ENCODE results near the gene SPCS1.

SPCS1 gene

DNA sequence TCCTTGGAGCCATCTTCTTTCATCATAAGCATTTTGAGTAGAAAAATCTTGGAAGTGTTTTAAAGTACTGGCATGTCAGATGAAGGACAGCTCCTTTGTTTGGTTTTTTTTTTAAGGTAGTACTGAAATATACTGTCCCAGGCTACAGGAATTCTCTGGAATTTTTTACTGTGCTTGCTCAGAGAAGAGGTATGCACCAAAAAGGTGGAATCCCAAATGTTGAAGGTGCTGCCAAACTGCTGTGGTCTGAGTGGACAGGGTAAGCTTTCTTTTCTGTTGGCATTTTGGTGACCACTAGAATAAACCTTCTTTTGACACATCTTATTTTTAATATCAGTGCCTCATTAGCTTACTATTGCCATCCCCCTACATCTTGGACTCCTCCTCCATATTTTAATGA lies 12.8 kb upstream of the SPCS1 start:
- Histone ChIP-seq H3K9me3 (ENCODE audit: insufficient read depth, low read length, severe bottlenecking) (no peaks in the 10 kb centered on the region), H3K4me2 (ENCODE audit: insufficient read depth, low read length) (no peak overlapping the region), H3K4me1 (ENCODE audit: insufficient read depth, low read length) (peaks cover 9% of the 10 kb centered on the region; the same call in 1 of the 2 replicates), H2AFZ (ENCODE audit: low read depth, low read length) (no peak overlapping the region), H3K27ac (ENCODE audit: low read length) (no peak overlapping the region), H4K20me1 (ENCODE audit: insufficient read depth, low read length) (peaks cover 32% of the 10 kb centered on the region; the same call in 1 of the 2 replicates), H3K79me2 (ENCODE audit: insufficient read depth, low read length) (peaks cover 26% of the 10 kb centered on the region), H3K9ac (ENCODE audit: low read depth, low read length) (no peak overlapping the region), H3K4me3 (ENCODE audit: low read depth in 1 of 2, low read length in 2 of 2) (no peak overlapping the region), H3K36me3 (ENCODE audit: insufficient read depth, low read length) (peaks cover 97% of the 10 kb centered on the region), H3K27me3 (ENCODE audit: insufficient read depth, low read length, poor library complexity) (no peaks in the 10 kb centered on the region)
- DNase-seq (no peak), ATAC-seq (ENCODE audit: insufficient read depth, low read depth) (no peak)
- TF ChIP-seq EZH2 (IDR thresholded peaks at IDR 0.05; ENCODE audit: borderline replicate concordance, low read depth, low read length, severe bottlenecking): no peak
- TF ChIP-seq, protein P1, sequence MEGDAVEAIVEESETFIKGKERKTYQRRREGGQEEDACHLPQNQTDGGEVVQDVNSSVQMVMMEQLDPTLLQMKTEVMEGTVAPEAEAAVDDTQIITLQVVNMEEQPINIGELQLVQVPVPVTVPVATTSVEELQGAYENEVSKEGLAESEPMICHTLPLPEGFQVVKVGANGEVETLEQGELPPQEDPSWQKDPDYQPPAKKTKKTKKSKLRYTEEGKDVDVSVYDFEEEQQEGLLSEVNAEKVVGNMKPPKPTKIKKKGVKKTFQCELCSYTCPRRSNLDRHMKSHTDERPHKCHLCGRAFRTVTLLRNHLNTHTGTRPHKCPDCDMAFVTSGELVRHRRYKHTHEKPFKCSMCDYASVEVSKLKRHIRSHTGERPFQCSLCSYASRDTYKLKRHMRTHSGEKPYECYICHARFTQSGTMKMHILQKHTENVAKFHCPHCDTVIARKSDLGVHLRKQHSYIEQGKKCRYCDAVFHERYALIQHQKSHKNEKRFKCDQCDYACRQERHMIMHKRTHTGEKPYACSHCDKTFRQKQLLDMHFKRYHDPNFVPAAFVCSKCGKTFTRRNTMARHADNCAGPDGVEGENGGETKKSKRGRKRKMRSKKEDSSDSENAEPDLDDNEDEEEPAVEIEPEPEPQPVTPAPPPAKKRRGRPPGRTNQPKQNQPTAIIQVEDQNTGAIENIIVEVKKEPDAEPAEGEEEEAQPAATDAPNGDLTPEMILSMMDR (IDR thresholded peaks at IDR 0.05; ENCODE audit: borderline replicate concordance, extremely low read depth, low read length, poor library complexity, severe bottlenecking): no peak

DNA sequence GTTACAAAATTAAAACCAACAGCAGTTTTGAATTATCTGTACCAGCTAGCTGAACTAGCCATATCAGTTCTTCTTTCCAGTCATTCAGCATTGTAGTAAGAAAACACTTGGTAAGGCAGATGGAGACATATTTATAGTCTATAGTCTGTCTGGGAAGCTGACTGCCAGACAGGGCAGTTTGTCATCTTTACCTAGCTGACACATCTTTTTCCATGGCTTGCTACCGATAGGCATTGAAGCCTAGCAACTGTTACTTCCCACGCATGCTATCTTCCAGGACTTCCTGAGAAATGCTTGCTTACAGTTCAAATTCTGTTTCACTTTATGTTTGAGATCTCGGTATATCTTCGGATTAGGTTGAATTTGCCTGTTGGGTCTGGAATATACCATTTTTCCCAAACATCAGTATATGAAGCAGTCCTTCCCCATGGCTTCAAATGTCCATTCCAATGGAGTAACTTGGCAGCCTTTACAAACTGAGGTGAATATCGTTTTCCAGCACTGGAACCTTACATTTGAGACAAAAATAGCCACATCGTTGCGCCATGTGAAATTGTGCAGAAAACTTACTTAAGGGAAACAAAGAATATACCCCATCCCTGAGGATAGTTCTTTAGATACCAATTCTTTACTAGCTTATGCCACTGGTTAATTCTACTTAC lies 11.2 kb upstream of the SPCS1 start:
- Histone ChIP-seq H2AFZ (ENCODE audit: low read depth, low read length) (no peak overlapping the region), H3K9me3 (ENCODE audit: insufficient read depth, low read length, severe bottlenecking) (no peaks in the 10 kb centered on the region), H3K4me2 (ENCODE audit: insufficient read depth, low read length) (no peak overlapping the region), H3K36me3 (ENCODE audit: insufficient read depth, low read length) (peaks cover 83% of the 10 kb centered on the region), H3K27ac (ENCODE audit: low read length) (no peak overlapping the region), H4K20me1 (ENCODE audit: insufficient read depth, low read length) (peaks cover 22% of the 10 kb centered on the region; the same call in 1 of the 2 replicates), H3K27me3 (ENCODE audit: insufficient read depth, low read length, poor library complexity) (no peaks in the 10 kb centered on the region), H3K4me1 (ENCODE audit: insufficient read depth, low read length) (no peaks in the 10 kb centered on the region; the same call in 1 of the 2 replicates), H3K79me2 (ENCODE audit: insufficient read depth, low read length) (peaks cover 10% of the 10 kb centered on the region), H3K4me3 (ENCODE audit: low read depth in 1 of 2, low read length in 2 of 2) (no peak overlapping the region), H3K9ac (ENCODE audit: low read depth, low read length) (no peak overlapping the region)
- TF ChIP-seq, protein P1 (IDR thresholded peaks at IDR 0.05; ENCODE audit: borderline replicate concordance, extremely low read depth, low read length, poor library complexity, severe bottlenecking): no peak
- TF ChIP-seq EZH2 (IDR thresholded peaks at IDR 0.05; ENCODE audit: borderline replicate concordance, low read depth, low read length, severe bottlenecking): no peak
- DNase-seq: no peak
- no peak for ATAC-seq (ENCODE audit: insufficient read depth, low read depth)

DNA sequence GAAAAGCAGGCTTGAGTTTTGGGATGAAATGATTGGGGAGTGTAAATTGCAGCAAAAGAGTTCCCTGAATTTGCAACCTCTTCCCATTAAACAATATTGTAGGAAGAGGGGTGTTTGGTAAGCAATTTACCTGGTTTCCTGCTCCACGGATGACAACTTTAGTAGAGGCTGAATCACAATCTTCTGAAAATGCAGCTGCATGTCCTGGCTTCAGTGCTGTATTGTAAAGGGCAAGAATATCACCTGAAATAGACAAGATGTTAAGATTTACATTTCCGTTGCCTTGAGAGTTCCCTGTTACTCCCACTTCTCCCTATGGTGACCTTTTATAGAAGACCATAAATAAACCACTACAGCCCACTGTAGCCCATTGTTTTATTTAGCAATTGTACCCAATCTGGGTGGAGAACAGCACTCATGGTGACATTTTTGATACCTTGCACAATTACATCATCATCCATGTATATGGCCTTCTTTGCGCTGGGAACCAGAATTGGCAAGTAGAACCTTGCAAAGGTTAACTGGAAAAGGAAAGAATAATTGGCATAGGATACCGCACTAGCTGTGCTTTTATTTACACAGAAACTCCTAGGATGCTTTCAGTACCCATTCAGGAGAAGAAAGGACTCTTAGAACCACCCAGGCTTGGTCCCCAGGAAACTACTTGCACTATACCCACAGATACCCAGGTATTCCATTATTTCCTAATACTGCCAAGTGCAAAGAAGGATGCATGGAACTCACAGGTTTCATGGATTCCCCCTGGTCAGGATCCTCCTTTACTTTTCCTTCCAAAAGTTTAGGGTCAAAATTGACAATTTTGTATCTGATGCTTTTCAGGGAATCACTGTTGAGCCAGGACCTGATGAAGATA lies 9.9 kb upstream of the SPCS1 start:
- Histone ChIP-seq H3K4me3 (ENCODE audit: low read depth in 1 of 2, low read length in 2 of 2) (no peak overlapping the region), H3K9ac (ENCODE audit: low read depth, low read length) (no peak overlapping the region), H3K27ac (ENCODE audit: low read length) (no peak overlapping the region), H3K4me2 (ENCODE audit: insufficient read depth, low read length) (no peak overlapping the region), H3K27me3 (ENCODE audit: insufficient read depth, low read length, poor library complexity) (no peaks in the 10 kb centered on the region), H3K79me2 (ENCODE audit: insufficient read depth, low read length) (0 out of 2 replicates have a peak, but pooled peaks cover 4% of the 10 kb centered on the region), H3K36me3 (ENCODE audit: insufficient read depth, low read length) (peaks cover 75% of the 10 kb centered on the region), H3K9me3 (ENCODE audit: insufficient read depth, low read length, severe bottlenecking) (no peaks in the 10 kb centered on the region), H2AFZ (ENCODE audit: low read depth, low read length) (no peak overlapping the region), H4K20me1 (ENCODE audit: insufficient read depth, low read length) (peaks cover 18% of the 10 kb centered on the region; the same call in 1 of the 2 replicates), H3K4me1 (ENCODE audit: insufficient read depth, low read length) (no peaks in the 10 kb centered on the region)
- TF ChIP-seq, protein P1 (IDR thresholded peaks at IDR 0.05; ENCODE audit: borderline replicate concordance, extremely low read depth, low read length, poor library complexity, severe bottlenecking): no peak
- TF ChIP-seq EZH2 (IDR thresholded peaks at IDR 0.05; ENCODE audit: borderline replicate concordance, low read depth, low read length, severe bottlenecking): no peak
- DNase-seq (no peak), ATAC-seq (ENCODE audit: insufficient read depth, low read depth) (peak; percentile 20; the same call in 1 of the 3 replicates)

Data from DND-41 (cell line).